Mammary epithelial cell (primary cell): ENCODE results near the gene DYNC1I2.

Source experiments
- EZH2 ChIP-seq: IDR thresholded peaks from 2 replicates; pipeline ENCODE4 v1.6.1; 2012; ENCODE audit warnings: low read length, inconsistent platforms, borderline replicate concordance
- TF ChIP-seq, protein P1 (sequence below), 2 donors: IDR thresholded peaks in 1 of 2; conservative IDR thresholded peaks in 1 of 2; 2 replicates each; pipeline ENCODE4 v1.5.1; 2011 to 2012; ENCODE audit warnings: inconsistent platforms in 2 of 2, low read length in 2 of 2, mild to moderate bottlenecking in 2 of 2, control low read depth in 1 of 2, low read depth in 1 of 2; ENCODE audit not compliant: insufficient read depth in 1 of 2; ENCODE audit errors: extremely low read depth in 1 of 2

DNA sequence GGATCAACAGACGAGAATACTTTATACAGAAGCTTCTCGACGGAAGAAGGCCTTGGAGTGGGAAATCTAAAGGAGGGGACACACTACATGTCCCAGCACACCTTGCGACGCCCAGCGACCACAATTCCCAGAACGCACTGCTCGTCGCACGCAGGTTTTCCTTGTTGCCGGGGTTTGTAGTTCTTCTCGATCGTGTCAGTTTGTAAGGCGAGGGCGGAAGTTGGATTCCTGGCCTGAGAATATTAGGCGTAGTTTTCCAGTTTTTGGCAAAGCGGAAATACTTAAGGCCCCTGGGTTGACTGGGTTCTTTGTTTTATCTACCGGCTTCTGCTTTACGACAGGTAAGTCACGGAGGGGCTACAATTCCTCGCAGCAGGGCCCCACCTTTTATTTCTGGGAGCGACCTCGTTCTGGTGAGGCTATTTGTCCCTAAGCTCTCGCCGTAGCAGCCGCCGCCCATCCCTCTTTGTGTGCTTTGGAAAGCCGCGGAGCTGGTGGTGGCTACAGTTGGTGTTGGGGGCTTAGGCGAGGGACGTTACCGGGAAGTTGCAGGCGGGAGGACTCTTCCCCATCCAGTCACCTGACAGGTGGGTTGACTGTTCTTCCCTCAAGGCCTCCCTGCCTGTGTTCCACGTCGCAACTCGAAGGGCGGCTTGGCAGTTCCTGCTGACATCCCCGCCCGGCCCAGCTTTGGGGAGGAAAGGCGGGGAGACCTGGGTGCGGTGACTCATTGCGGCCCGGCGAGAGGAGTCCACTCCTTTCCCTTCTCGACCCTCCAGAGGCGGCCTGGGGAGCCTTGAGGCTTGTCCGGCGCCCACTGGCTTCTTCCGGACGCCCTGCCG lies at the start of gene DYNC1I2:
- TF ChIP-seq, protein P1, sequence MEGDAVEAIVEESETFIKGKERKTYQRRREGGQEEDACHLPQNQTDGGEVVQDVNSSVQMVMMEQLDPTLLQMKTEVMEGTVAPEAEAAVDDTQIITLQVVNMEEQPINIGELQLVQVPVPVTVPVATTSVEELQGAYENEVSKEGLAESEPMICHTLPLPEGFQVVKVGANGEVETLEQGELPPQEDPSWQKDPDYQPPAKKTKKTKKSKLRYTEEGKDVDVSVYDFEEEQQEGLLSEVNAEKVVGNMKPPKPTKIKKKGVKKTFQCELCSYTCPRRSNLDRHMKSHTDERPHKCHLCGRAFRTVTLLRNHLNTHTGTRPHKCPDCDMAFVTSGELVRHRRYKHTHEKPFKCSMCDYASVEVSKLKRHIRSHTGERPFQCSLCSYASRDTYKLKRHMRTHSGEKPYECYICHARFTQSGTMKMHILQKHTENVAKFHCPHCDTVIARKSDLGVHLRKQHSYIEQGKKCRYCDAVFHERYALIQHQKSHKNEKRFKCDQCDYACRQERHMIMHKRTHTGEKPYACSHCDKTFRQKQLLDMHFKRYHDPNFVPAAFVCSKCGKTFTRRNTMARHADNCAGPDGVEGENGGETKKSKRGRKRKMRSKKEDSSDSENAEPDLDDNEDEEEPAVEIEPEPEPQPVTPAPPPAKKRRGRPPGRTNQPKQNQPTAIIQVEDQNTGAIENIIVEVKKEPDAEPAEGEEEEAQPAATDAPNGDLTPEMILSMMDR (conservative IDR thresholded peaks at IDR 0.05 in 1 of 2, IDR thresholded peaks at IDR 0.05 in 1 of 2; ENCODE audit: extremely low read depth in 1 of 2, insufficient read depth in 1 of 2, low read depth in 1 of 2, low read length in 2 of 2) = no peak
- no peak for TF ChIP-seq EZH2
